Mesenchymal stem cell (in vitro differentiated cells and primary cell): ENCODE results near the gene WDR70.
"Not testable (repeated sequence)": the region's sequence is repeated elsewhere in the genome, so short reads cannot be mapped to it uniquely, and the experiment has no call there.

ENCODE experiments used
- DNase-seq: peaks from one replicate; pipeline ENCODE4 v3.0.0-alpha.2; 2013
- H2AFZ ChIP-seq: one replicate; pipeline ENCODE4 v1.6.1; 2013; ENCODE audit warnings: low read depth, mild to moderate bottlenecking, control low read depth, inconsistent platforms, low read length, moderate library complexity
- H2AK5ac ChIP-seq: 2 replicates; pipeline ENCODE4 v1.6.1; 2013; ENCODE audit warnings: low read length, moderate library complexity, mild to moderate bottlenecking, inconsistent platforms; ENCODE audit not compliant: severe bottlenecking
- H2BK120ac ChIP-seq: one replicate; pipeline ENCODE4 v1.6.1; 2013; ENCODE audit warnings: low read depth, mild to moderate bottlenecking, inconsistent platforms, low read length, moderate library complexity
- H2BK12ac ChIP-seq, 2 experiments: one replicate each; pipeline ENCODE4 v1.6.1; 2013; ENCODE audit warnings: inconsistent platforms in 2 of 2, low read length in 2 of 2, mild to moderate bottlenecking in 2 of 2, moderate library complexity in 2 of 2, control low read depth in 1 of 2
- H2BK15ac ChIP-seq: one replicate; pipeline ENCODE4 v1.6.1; 2013; ENCODE audit warnings: mild to moderate bottlenecking, low read depth, inconsistent platforms; ENCODE audit not compliant: poor library complexity, severe bottlenecking
- H2BK5ac ChIP-seq: 2 replicates; pipeline ENCODE4 v1.6.1; 2013; ENCODE audit warnings: low read depth, mild to moderate bottlenecking, low read length, control low read depth, inconsistent platforms; ENCODE audit not compliant: poor library complexity, severe bottlenecking
- H3K14ac ChIP-seq, 2 experiments: one replicate each; pipeline ENCODE4 v1.6.1; 2013; ENCODE audit warnings: inconsistent platforms in 2 of 2, low read length in 2 of 2, control low read depth in 1 of 2, mild to moderate bottlenecking in 1 of 2, moderate library complexity in 1 of 2
- H3K18ac ChIP-seq, 2 experiments: one replicate each; pipeline ENCODE4 v1.6.1; 2013; ENCODE audit warnings: inconsistent platforms in 2 of 2, low read length in 2 of 2, control low read depth in 1 of 2, low read depth in 1 of 2, mild to moderate bottlenecking in 1 of 2
- H3K23ac ChIP-seq, 2 experiments: one replicate each; pipeline ENCODE4 v1.6.1; 2013; ENCODE audit warnings: inconsistent platforms in 2 of 2, low read length in 2 of 2, mild to moderate bottlenecking in 2 of 2, moderate library complexity in 2 of 2, control low read depth in 1 of 2
- H3K27ac ChIP-seq: 2 replicates; pipeline ENCODE4 v1.5.1; 2013; ENCODE audit warnings: mild to moderate bottlenecking, moderate library complexity, low read length, control low read depth, inconsistent platforms; ENCODE audit not compliant: poor library complexity, severe bottlenecking
- H3K27me3 ChIP-seq, 2 experiments: 2 replicates each; pipeline versions ENCODE4 v1.6.1 to v1.7.0; 2013; ENCODE audit warnings: low read length in 2 of 2, mild to moderate bottlenecking in 2 of 2, moderate library complexity in 2 of 2, control low read depth in 1 of 2, inconsistent platforms in 1 of 2; ENCODE audit not compliant: control insufficient read depth in 1 of 2, insufficient read depth in 1 of 2
- H3K36me3 ChIP-seq, 2 experiments: 2 replicates each; pipeline versions ENCODE4 v1.6.1 to v1.7.0; 2013; ENCODE audit warnings: low read length in 2 of 2, control low read depth in 1 of 2, inconsistent platforms in 1 of 2, low read depth in 1 of 2, mild to moderate bottlenecking in 1 of 2; ENCODE audit not compliant: insufficient read depth in 2 of 2, control insufficient read depth in 1 of 2
- H3K4ac ChIP-seq, 2 experiments: one replicate each; pipeline ENCODE4 v1.6.1; 2013; ENCODE audit warnings: inconsistent platforms in 2 of 2, low read length in 2 of 2, mild to moderate bottlenecking in 2 of 2, moderate library complexity in 2 of 2, control low read depth in 1 of 2, low read depth in 1 of 2
- H3K4me1 ChIP-seq: 2 replicates; pipeline ENCODE4 v1.6.1; 2013; ENCODE audit warnings: low read depth, low read length, control low read depth; ENCODE audit not compliant: control insufficient read depth, insufficient read depth
- H3K4me2 ChIP-seq: 2 replicates; pipeline ENCODE4 v1.6.1; 2013; ENCODE audit warnings: low read length, mild to moderate bottlenecking, inconsistent platforms; ENCODE audit not compliant: poor library complexity, severe bottlenecking
- H3K4me3 ChIP-seq, 2 experiments: 2 replicates each; pipeline versions ENCODE4 v1.5.1 to v1.7.0; 2013; ENCODE audit warnings: low read length in 2 of 2, mild to moderate bottlenecking in 2 of 2, control low read depth in 1 of 2, low read depth in 1 of 2; ENCODE audit not compliant: insufficient read depth in 1 of 2
- H3K79me1 ChIP-seq: replicated peaks from 2 replicates; pipeline ENCODE4 v1.6.1; 2013; ENCODE audit warnings: mild to moderate bottlenecking, control low read depth, low read length, inconsistent platforms; ENCODE audit not compliant: poor library complexity, severe bottlenecking
- H3K9ac ChIP-seq: 2 replicates; pipeline ENCODE4 v1.7.0; 2013; ENCODE audit warnings: mild to moderate bottlenecking, low read length, moderate library complexity
- H3K9me3 ChIP-seq: 2 replicates; pipeline ENCODE4 v1.7.0; 2013; ENCODE audit warnings: mild to moderate bottlenecking, low read length; ENCODE audit not compliant: control insufficient read depth
- H4K8ac ChIP-seq: one replicate; pipeline ENCODE4 v1.6.1; 2013; ENCODE audit warnings: inconsistent platforms, mild to moderate bottlenecking, low read length, moderate library complexity
- H4K91ac ChIP-seq: one replicate; pipeline ENCODE4 v1.6.1; 2013; ENCODE audit warnings: mild to moderate bottlenecking, low read length, inconsistent platforms
- WGBS: methylation state at CpG from one replicate; pipeline ENCODE4 v1.1.7; 2013; ENCODE audit warnings: mixed read lengths; 5-methylcytosine and 5-hydroxymethylcytosine counted together

The WDR70 gene

DNA sequence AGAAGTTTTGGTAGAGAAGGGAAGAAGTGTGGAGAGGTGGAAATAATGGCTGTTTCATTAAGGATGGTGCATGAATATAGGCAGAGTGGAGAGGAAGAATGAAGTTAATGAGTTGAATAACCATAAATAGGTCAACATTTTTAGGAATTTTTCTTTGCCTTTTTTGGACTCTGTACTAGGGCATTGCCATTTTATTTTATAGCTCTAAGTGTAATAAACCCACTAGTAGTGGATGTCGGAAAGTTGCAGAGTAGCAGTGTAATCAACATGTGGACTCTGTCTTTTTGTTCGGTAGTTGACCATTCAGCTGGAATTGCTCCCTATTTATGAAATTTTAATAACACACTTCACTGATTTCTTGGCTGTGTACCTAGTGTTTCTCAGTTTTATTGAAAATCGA, 199.1 kb downstream of the WDR70 start:
- Histone ChIP-seq H3K4me2 (no peak overlapping the region), H3K27me3 (no peaks in the 10 kb centered on the region), H4K91ac (no peak overlapping the region), H3K4me1 (no peaks in the 10 kb centered on the region), H2AK5ac (no peak overlapping the region), H2BK5ac (no peak overlapping the region), H3K4ac (no peak overlapping the region), H3K18ac (no peak overlapping the region), H3K9ac (no peak overlapping the region), H3K9me3 (no peaks in the 10 kb centered on the region), H3K36me3 (peaks cover 0 to 11% of the 10 kb centered on the region in 2 experiments), H3K79me1 (peaks cover 3% of the 10 kb centered on the region), H2AFZ (no peak overlapping the region), H3K4me3 (no peak overlapping the region), H3K14ac (no peak overlapping the region), H2BK15ac (no peak overlapping the region), H3K27ac (no peak overlapping the region), H2BK12ac (no peak overlapping the region), H2BK120ac (no peak overlapping the region), H3K23ac (no peak overlapping the region), H4K8ac (no peak overlapping the region)
- DNase-seq, result no peak
- no CpG with 5 or more reads among the region's 3 CpGs for WGBS

DNA sequence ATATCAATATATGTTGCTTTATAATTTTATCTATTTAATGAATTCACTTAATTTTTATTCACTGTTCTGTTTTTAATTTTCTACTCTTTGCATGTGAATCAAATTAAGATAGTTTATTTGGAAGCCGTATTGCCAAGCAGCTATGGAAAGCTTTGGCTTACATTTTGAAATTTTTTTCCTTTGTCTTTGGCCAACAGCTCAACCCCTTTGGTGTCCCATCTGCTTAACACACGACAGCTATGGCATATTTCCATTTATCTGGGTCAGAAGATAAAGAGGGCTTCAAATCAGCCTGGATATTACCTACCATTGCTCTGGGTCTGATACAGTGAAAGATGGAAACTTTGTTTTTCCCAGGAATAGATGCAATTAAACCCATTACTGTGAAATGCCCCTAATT, 201.0 kb downstream of the WDR70 start:
- Histone ChIP-seq H2BK12ac (no peak overlapping the region), H2AK5ac (no peak overlapping the region), H3K4me3 (no peak overlapping the region), H3K27me3 (no peaks in the 10 kb centered on the region), H2BK15ac (no peak overlapping the region), H2AFZ (no peak overlapping the region), H3K4me1 (no peaks in the 10 kb centered on the region), H4K91ac (no peak overlapping the region), H2BK120ac (no peak overlapping the region), H3K27ac (no peak overlapping the region), H3K36me3 (peaks cover 0 to 3% of the 10 kb centered on the region in 2 experiments), H2BK5ac (no peak overlapping the region), H3K18ac (no peak overlapping the region), H3K79me1 (peaks cover 3% of the 10 kb centered on the region), H3K4ac (no peak overlapping the region), H4K8ac (no peak overlapping the region), H3K4me2 (no peak overlapping the region), H3K23ac (no peak overlapping the region), H3K9me3 (no peaks in the 10 kb centered on the region), H3K14ac (no peak overlapping the region), H3K9ac (no peak overlapping the region)
- 100% methylated on average over 2 of the region's 2 CpGs for WGBS
- DNase-seq, result no peak

DNA sequence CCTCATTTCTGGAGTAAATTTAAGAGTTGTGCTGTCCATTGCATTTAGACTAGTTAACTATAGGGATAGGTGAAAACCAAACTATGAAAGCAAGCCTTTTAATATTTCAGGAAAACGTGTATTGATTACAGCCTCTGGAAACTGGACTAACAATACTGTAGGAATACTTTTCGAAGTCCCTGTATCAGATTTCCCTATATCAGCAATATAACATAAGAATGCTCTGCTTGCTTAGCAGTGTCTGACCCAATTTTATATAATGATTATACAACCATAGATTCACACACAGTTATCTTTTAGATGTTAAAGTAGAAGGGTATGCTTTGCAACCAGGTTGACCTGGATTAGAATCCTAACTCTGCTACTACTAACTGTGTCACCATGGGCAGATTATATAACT, 203.1 kb downstream of the WDR70 start:
- no peak overlapping the region for H2AK5ac ChIP-seq
- H2BK5ac ChIP-seq, result no peak overlapping the region
- no peak for DNase-seq
- no peak overlapping the region for H2BK120ac ChIP-seq
- no peaks in the 10 kb centered on the region for H3K27me3 ChIP-seq
- no peaks in the 10 kb centered on the region for H3K4me1 ChIP-seq
- no peak overlapping the region for H3K4me2 ChIP-seq
- no peak overlapping the region for H3K14ac ChIP-seq
- no peak overlapping the region for H4K8ac ChIP-seq
- H3K36me3 ChIP-seq, result peaks cover 0 to 3% of the 10 kb centered on the region in 2 experiments
- WGBS, result 94% methylated on average over 2 of the region's 2 CpGs
- no peak overlapping the region for H4K91ac ChIP-seq
- no peaks in the 10 kb centered on the region for H3K9me3 ChIP-seq
- H2BK15ac ChIP-seq, result no peak overlapping the region
- H3K23ac ChIP-seq, result no peak overlapping the region
- no peak overlapping the region for H3K4me3 ChIP-seq
- no peak overlapping the region for H3K4ac ChIP-seq
- H3K27ac ChIP-seq, result no peak overlapping the region
- peaks cover 4% of the 10 kb centered on the region for H3K79me1 ChIP-seq
- no peak overlapping the region for H3K18ac ChIP-seq
- no peak overlapping the region for H2AFZ ChIP-seq
- no peak overlapping the region for H2BK12ac ChIP-seq
- H3K9ac ChIP-seq, result no peak overlapping the region

DNA sequence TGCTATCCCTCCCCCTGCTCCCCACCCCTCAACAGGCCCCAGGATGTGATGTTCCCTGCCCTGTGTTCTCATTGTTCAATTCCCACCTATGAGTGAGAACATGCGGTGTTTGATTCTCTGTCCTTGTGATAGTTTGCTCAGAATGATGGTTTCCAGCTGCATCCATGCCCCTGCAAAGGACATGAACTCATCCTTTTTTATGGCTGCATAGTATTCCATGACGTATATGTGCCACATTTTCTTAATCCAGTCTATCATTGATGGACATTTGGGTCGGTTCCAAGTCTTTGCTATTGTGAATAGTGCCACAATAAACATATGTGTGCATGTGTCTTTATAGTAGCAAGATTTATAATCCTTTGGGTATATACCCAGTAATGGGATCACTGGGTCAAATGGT, 214.2 kb downstream of the WDR70 start:
- H3K4ac ChIP-seq, H3K27me3 ChIP-seq, H3K4me1 ChIP-seq, H4K8ac ChIP-seq, H3K4me2 ChIP-seq, H4K91ac ChIP-seq, H3K4me3 ChIP-seq, H3K79me1 ChIP-seq, H2BK120ac ChIP-seq, H3K9me3 ChIP-seq, H2AK5ac ChIP-seq, H2BK12ac ChIP-seq, H3K36me3 ChIP-seq, DNase-seq, H2AFZ ChIP-seq, H2BK5ac ChIP-seq, H3K23ac ChIP-seq, H3K9ac ChIP-seq, H3K18ac ChIP-seq, H3K27ac ChIP-seq, H2BK15ac ChIP-seq, H3K14ac ChIP-seq: not testable (repeated sequence)
- 100% methylated on average over 1 of the region's 3 CpGs for WGBS
